NCI-H82 treated with DMSO at 0.1 percent for 48 hours (cell line): ENCODE data around the gene EGR1.
"Not testable (repeated sequence)": the region's sequence is repeated elsewhere in the genome, so short reads cannot be mapped to it uniquely, and the experiment has no call there.

Experiments used
- DNase-seq: peaks from one replicate; lab custom pipeline; 2025; ENCODE audit not compliant: unreplicated experiment; lab: John Stamatoyannopoulos, UW

The EGR1 gene

DNA sequence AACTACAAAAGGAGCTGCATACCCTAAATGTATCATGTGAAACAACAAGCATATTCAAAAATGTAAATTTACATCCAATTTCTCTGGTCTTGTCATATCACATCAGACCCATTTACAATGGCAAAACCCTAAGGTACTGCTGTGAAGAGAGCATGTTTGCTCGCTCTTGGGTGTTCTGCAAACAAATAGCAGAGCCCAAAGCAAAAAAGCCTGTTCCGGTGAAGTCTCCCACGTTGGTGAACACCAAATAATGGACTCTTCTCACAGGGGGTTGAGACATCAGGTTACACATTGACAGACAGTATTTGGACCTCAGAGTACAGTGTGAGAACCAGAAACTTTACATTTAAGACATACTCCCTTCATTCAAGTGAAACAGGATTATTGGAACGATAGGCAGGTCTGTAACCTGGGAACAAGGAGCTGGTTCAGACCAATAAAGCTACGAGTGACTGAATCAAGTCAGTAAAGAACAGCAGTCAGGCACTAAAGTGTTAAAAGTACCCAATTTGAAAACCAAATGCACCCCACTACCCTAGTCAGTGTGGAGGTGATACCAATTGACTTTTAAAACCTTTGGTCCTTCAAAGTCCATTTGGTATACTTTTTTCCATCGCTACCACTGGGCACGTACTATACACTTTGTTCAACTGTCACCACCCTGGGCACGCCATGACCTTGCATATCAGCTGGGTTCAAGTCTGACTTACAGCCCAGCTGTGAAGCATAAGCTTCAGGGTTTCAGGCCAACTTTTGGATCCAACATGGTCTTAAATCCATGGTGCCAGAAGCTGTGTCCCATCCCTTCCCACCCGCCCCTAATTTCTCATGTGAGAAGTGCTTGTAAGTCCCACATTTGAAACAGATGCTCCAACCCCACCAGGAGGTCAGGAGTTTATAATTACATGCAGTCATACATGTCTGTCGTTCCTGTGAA is 41.4 kb downstream of the EGR1 start:
- DNase-seq, result no peak

- DNase-seq, result not testable (repeated sequence)
These were observed 42.2 kb downstream of the EGR1 start for GRCh38 chr5:138507485-138507884.

- DNase-seq, result no peak
These were observed 43.7 kb downstream of the EGR1 start for GRCh38 chr5:138508958-138509357.

- no peak for DNase-seq
These were observed 48.7 kb downstream of the EGR1 start for GRCh38 chr5:138514021-138514420.

GRCh38 chr5:138515556-138516245 is 50.4 kb downstream of the EGR1 start:
- no peak for DNase-seq

DNA sequence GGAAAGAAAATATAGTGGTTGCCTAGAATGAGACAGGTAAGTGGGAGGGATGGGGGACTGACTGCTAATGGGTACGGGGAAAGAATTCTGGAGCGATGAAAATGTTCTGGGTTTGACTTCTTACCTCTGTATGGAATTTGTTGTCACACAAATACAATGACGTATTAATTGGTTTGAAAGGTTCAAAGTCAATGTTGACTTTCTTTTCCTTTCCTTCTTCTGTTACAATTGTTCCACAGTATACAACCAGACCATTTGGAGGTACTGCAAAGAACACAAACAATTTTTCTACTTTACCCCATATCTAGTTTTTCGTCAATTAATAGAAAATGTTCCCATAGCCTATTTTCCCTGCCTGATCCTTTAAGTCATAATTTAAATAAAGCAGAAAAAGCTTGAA is 52.2 kb downstream of the EGR1 start:
- DNase-seq, result no peak
